Measurements from ENCODE around the gene DACH1.

DNA sequence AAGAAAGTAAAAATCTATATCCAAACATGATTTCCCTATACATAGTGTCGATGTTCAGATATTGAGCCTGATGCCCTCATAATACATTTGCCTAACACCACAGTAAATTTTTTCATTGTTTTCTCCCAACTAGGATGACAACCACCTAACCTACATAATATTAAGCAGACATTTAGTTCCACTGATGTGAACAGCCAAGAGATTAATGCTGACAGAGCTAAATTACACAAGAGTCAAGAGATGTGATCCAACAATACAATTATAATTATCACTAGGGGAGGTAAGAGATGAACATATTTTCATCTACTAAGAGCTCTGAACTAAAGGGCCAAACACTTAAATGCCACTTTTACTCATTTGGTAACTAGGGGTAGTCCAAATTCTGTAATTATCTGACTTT is 145.9 kb downstream of the DACH1 start:
- no peak for TF ChIP-seq POLR2AphosphoS5 (IDR thresholded peaks at IDR 0.05; ENCODE audit: low read depth, low read length)
- no peak for TF ChIP-seq POLR2A (IDR thresholded peaks at IDR 0.05; ENCODE audit: low read depth, low read length)
